Fibroblast of skin of right biceps (primary cell): ENCODE measurements around the gene IHH.

ENCODE experiments used
- DNase-seq: peaks from one replicate; pipeline ENCODE4 v3.0.0-alpha.2; 2013

The IHH gene

GRCh38 chr2:219073413-219074129, 12.8 kb upstream of the IHH start:
- peak; percentile 48 for DNase-seq

GRCh38 chr2:219072741-219073250, 12.1 kb upstream of the IHH start:
- DNase-seq = no peak

GRCh38 chr2:219071131-219071816, 10.6 kb upstream of the IHH start:
- peak; percentile 8 for DNase-seq

- DNase-seq = no peak
These were observed 4.8 kb upstream of the IHH start for GRCh38 chr2:219065484-219065883.

GRCh38 chr2:219062081-219062480, 1.4 kb upstream of the IHH start:
- no peak for DNase-seq

GRCh38 chr2:219059725-219060682, 717 bp downstream of the IHH start:
- no peak for DNase-seq

GRCh38 chr2:219059375-219059724, 1.4 kb downstream of the IHH start:
- DNase-seq = no peak

GRCh38 chr2:219058541-219059374, 2.0 kb downstream of the IHH start:
- DNase-seq = no peak

- DNase-seq = peak; percentile 49
These were observed 2.8 kb downstream of the IHH start for GRCh38 chr2:219057709-219058540.

GRCh38 chr2:219056896-219057708, 3.6 kb downstream of the IHH start:
- DNase-seq = no peak

GRCh38 chr2:219056176-219056895, 4.4 kb downstream of the IHH start:
- no peak for DNase-seq

- no peak for DNase-seq
These were observed 5.5 kb downstream of the IHH start for GRCh38 chr2:219054956-219055903.

GRCh38 chr2:219049282-219049681, 11.4 kb downstream of the IHH start:
- no peak for DNase-seq

GRCh38 chr2:219045937-219046550, 14.7 kb downstream of the IHH start:
- DNase-seq = peak; percentile 34

GRCh38 chr2:219042750-219043149, 18.0 kb downstream of the IHH start:
- DNase-seq = no peak

GRCh38 chr2:219042157-219042556, 18.6 kb downstream of the IHH start:
- DNase-seq = no peak

GRCh38 chr2:219041252-219041651, 19.5 kb downstream of the IHH start, which contains the start of gene CFAP65:
TSS of gene CFAP65 (minus strand) at chr2:219041516. CDS start at chr2:219039048, 2,468 bp downstream.
- peak; percentile 58 for DNase-seq

- no peak for DNase-seq
These were observed 22.1 kb downstream of the IHH start for GRCh38 chr2:219038600-219038999.
